ENCODE data around the gene MFNG. TPM values are rescaled to one million over a fixed set of nuclear protein-coding genes. Genes with fewer than 3 reads are reported as not detected.

Gene MFNG
- total RNA-seq, 2 donors from 2014 or later = 3.0 to 7.3 TPM

GRCh38 chr22:37492428-37493344 is 6.5 kb upstream of the MFNG start:
- WGBS, 2 donors = 80 to 83% methylated on average over 14 to 23 of the region's 24 CpGs
- TF ChIP-seq CTCF (IDR thresholded peaks at IDR 0.05) = peak in 1 of 7 experiments; percentile 28
- TF ChIP-seq POLR2A (IDR thresholded peaks at IDR 0.05) = no peak
- Histone ChIP-seq H3K27me3 (no peaks in the 10 kb centered on the region), H3K4me3 (no peak overlapping the region), H3K4me1 (no peaks in the 10 kb centered on the region), H3K9me3 (no peaks in the 10 kb centered on the region), H3K27ac (no peak overlapping the region), H3K36me3 (replicated peaks in 1 of 2; ENCODE audit: insufficient read depth in 1 of 2, low read depth in 2 of 2) (no peaks in the 10 kb centered on the region)
- DNase-seq (peak in 1 of 4 donors; percentile 34), ATAC-seq (no peak)
- intact Hi-C loops (cut with DNase I) = no loop called here

- 86 to 90% methylated on average over 5 to 13 of the region's 22 CpGs for WGBS, 2 donors
- H3K27ac ChIP-seq = no peak overlapping the region
- TF ChIP-seq POLR2A (IDR thresholded peaks at IDR 0.05) (no peak), CTCF (IDR thresholded peaks at IDR 0.05) (no peak)
- H3K4me1 ChIP-seq = peaks cover 2% of the 10 kb centered on the region
- DNase-seq = no peak
- H3K36me3 ChIP-seq (replicated peaks in 1 of 2; ENCODE audit: insufficient read depth in 1 of 2, low read depth in 2 of 2) = no peaks in the 10 kb centered on the region
- no peaks in the 10 kb centered on the region for H3K9me3 ChIP-seq
- intact Hi-C loops (cut with DNase I) = no loop called here
- H3K27me3 ChIP-seq = no peaks in the 10 kb centered on the region
- no peak for ATAC-seq
- H3K4me3 ChIP-seq = no peak overlapping the region
Measured at GRCh38 chr22:37491559-37492427, 5.6 kb upstream of the MFNG start.

GRCh38 chr22:37491106-37491505 is 4.9 kb upstream of the MFNG start:
- DNase-seq (no peak), ATAC-seq (no peak)
- 87 to 92% methylated on average over 5 to 15 of the region's 16 CpGs for WGBS, 2 donors
- H3K9me3 ChIP-seq = no peaks in the 10 kb centered on the region
- H3K27me3 ChIP-seq = no peaks in the 10 kb centered on the region
- intact Hi-C loops (cut with DNase I) = no loop called here
- TF ChIP-seq CTCF (IDR thresholded peaks at IDR 0.05) = no peak
- TF ChIP-seq POLR2A (IDR thresholded peaks at IDR 0.05) = no peak
- peaks cover 9% of the 10 kb centered on the region for H3K4me1 ChIP-seq
- no peak overlapping the region for H3K27ac ChIP-seq
- H3K36me3 ChIP-seq (replicated peaks in 1 of 2; ENCODE audit: insufficient read depth in 1 of 2, low read depth in 2 of 2) = no peaks in the 10 kb centered on the region
- no peak overlapping the region for H3K4me3 ChIP-seq

GRCh38 chr22:37489983-37490382 is 3.8 kb upstream of the MFNG start:
- TF ChIP-seq CTCF (IDR thresholded peaks at IDR 0.05) = no peak
- no peak for TF ChIP-seq POLR2A (IDR thresholded peaks at IDR 0.05)
- Histone ChIP-seq H3K27ac (no peak overlapping the region), H3K27me3 (no peaks in the 10 kb centered on the region), H3K4me1 (peaks cover 13% of the 10 kb centered on the region), H3K36me3 (replicated peaks in 1 of 2; ENCODE audit: insufficient read depth in 1 of 2, low read depth in 2 of 2) (no peaks in the 10 kb centered on the region), H3K4me3 (no peak overlapping the region), H3K9me3 (no peaks in the 10 kb centered on the region)
- intact Hi-C loops (cut with DNase I) = no loop called here
- DNase-seq (no peak), ATAC-seq (no peak)
- WGBS, 2 donors = 89 to 95% methylated on average over 8 to 10 of the region's 10 CpGs
